GM23248 (cell line): ENCODE results near the gene SLC5A10.

Experiments
- EZH2 ChIP-seq: fragments of 200-600 bp; sonication (generic); IDR thresholded peaks from 2 replicates; pipeline ENCODE4 v1.6.1; 2018; ENCODE audit warnings: antibody characterized with exemption, mild to moderate bottlenecking; ENCODE audit not compliant: insufficient read depth, poor library complexity, severe bottlenecking
- EZH2phosphoT487 ChIP-seq: fragments of 200-600 bp; sonication (generic); IDR thresholded peaks from 2 replicates; pipeline ENCODE4 v1.6.1; 2018; ENCODE audit warnings: antibody characterized with exemption, moderate library complexity, mild to moderate bottlenecking, low read depth; ENCODE audit not compliant: insufficient read depth

- TF ChIP-seq EZH2 = no peak
- no peak for TF ChIP-seq EZH2phosphoT487
Measured at GRCh38 chr17:18938692-18939023, 13.3 kb upstream of the SLC5A10 start.
